Measurements from ENCODE around the gene SPHKAP.
"Not testable (repeated sequence)": the region's sequence is repeated elsewhere in the genome, so short reads cannot be mapped to it uniquely, and the experiment has no call there.

DNA sequence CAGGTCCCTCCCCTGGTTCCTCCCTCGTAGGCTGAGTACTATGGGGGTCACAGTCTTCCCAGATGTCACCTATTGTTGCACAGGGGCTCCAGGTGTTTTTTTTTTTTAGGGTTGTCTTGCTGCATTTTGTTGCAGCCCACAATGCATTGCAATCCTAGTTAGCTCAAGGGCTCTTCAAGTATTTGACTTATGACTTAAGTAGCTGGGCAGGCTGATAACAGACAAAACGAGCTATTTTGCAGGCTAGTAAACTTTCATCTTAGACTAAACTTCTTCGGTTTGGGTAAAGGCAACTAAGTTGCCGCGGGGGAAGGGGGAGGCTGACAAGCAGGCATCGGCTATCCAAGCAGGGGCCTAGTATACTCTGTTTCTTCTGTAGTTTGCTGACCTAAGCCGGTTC lies 245.2 kb downstream of the SPHKAP start:
- not testable (repeated sequence) for TF ChIP-seq EP300 (IDR thresholded peaks at IDR 0.05; ENCODE audit: borderline replicate concordance in 1 of 2, low read depth in 1 of 2, low read length in 1 of 2); SIN3A (IDR thresholded peaks at IDR 0.05; ENCODE audit: borderline replicate concordance, low read depth, low read length); RFX5 (IDR thresholded peaks at IDR 0.05; ENCODE audit: low read length); FOSL2 (IDR thresholded peaks at IDR 0.05; ENCODE audit: borderline replicate concordance, low read depth); POLR2AphosphoS5 (IDR thresholded peaks at IDR 0.05; ENCODE audit: low read depth, low read length); TCF12 (IDR thresholded peaks at IDR 0.05); JUND (IDR thresholded peaks at IDR 0.05); GABPA (IDR thresholded peaks at IDR 0.05; ENCODE audit: low read depth); RCOR1 (IDR thresholded peaks at IDR 0.05; ENCODE audit: low read length)
- TF ChIP-seq, protein P1, sequence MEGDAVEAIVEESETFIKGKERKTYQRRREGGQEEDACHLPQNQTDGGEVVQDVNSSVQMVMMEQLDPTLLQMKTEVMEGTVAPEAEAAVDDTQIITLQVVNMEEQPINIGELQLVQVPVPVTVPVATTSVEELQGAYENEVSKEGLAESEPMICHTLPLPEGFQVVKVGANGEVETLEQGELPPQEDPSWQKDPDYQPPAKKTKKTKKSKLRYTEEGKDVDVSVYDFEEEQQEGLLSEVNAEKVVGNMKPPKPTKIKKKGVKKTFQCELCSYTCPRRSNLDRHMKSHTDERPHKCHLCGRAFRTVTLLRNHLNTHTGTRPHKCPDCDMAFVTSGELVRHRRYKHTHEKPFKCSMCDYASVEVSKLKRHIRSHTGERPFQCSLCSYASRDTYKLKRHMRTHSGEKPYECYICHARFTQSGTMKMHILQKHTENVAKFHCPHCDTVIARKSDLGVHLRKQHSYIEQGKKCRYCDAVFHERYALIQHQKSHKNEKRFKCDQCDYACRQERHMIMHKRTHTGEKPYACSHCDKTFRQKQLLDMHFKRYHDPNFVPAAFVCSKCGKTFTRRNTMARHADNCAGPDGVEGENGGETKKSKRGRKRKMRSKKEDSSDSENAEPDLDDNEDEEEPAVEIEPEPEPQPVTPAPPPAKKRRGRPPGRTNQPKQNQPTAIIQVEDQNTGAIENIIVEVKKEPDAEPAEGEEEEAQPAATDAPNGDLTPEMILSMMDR (IDR thresholded peaks at IDR 0.05) = not testable (repeated sequence)
- TF ChIP-seq, protein P2, sequence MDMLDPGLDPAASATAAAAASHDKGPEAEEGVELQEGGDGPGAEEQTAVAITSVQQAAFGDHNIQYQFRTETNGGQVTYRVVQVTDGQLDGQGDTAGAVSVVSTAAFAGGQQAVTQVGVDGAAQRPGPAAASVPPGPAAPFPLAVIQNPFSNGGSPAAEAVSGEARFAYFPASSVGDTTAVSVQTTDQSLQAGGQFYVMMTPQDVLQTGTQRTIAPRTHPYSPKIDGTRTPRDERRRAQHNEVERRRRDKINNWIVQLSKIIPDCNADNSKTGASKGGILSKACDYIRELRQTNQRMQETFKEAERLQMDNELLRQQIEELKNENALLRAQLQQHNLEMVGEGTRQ (IDR thresholded peaks at IDR 0.05; ENCODE audit: borderline replicate concordance, low read depth, low read length) = not testable (repeated sequence)
